Occipital lobe (tissue), 2 donors: ENCODE measurements around the gene RANBP2. TPM values are rescaled to one million over a fixed set of nuclear protein-coding genes. Genes with fewer than 3 reads are reported as not detected.
"Not testable (repeated sequence)": the region's sequence is repeated elsewhere in the genome, so short reads cannot be mapped to it uniquely, and the experiment has no call there.

ENCODE experiments used
- DNase-seq: peaks from one replicate; lab custom pipeline; 2025; lab: John Stamatoyannopoulos, UW
- total RNA-seq: library from RNA; depleted of rRNA; stranded (reverse); fragments of >200 nt; gene quantifications from one replicate; pipeline ENCODE4 v1.2.3, GENCODE V29; 2014

Gene RANBP2
- 99.8 TPM for total RNA-seq

DNA sequence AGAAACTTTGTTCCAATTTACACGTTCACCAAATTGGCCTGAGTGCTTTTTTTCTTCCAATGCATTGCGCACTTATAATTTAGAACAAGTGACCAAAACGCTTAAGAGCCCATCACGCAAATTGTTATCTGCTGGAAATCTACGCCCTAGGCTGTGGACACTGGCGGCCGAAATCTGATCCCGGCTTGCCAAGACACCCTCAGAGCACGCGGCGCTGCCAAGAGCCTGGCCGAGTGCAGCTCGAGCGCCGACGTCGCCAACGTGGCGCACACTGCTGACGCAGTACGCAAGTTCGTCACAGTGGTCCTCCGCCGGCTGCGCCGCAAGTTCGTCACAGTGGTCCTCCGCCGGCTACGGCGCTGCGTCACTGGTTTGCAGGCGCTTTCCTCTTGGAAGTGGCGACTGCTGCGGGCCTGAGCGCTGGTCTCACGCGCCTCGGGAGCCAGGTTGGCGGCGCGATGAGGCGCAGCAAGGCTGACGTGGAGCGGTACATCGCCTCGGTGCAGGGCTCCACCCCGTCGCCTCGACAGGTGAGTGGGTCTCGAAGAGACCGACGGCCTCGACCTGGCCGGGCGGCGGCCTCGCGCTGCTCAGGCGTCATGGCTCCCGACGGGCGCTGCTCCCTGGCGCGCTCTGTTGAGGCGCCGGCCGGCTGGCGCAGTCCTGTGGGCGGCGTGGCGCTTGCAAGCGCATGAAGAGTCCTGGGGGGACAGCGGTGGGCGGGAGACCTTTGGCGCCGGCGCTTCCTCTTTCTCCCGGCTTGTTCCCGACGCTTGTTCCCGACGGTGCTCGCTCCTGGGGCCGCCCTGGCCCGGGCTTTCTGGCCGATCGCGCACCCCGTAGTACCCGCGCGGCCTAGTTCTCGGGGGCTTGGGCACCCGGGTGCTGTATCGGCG is at the start of gene RANBP2:
Gene RANBP2, plus strand, starts transcription at position 334 of the 896 bp plus-strand sequence. Its CDS starts 125 bp downstream, at position 459.
- DNase-seq: peak; percentile 91

GRCh38 chr2:108670282-108670681 is 49.0 kb upstream of the RANBP2 start:
- DNase-seq: not testable (repeated sequence)

DNA sequence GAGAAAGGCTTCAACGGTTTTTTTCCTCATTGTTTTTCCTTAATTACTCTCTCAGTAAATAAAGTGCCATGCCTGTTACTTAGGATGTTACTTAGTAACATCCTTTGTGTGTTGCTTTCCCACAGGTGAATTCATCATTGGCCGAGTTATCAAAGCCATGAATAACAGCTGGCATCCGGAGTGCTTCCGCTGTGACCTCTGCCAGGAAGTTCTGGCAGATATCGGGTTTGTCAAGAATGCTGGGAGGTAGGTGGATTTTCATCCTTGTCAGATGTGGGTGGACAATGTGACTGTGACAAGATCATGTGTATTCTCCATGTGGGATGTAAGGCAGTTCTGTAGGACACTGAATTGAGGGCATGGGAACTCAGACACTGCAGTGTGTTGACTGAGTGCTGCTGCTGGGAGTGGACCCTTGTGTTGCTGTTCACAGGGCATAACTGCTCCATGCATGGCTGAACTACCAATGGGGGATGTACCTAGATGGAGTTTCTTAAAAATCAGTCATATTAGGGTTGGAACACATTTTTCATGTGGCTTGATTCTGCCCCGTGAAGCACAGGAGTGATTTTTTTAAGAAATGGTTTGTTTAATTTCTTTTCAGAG is 47.0 kb upstream of the RANBP2 start:
- not testable (repeated sequence) for DNase-seq

DNA sequence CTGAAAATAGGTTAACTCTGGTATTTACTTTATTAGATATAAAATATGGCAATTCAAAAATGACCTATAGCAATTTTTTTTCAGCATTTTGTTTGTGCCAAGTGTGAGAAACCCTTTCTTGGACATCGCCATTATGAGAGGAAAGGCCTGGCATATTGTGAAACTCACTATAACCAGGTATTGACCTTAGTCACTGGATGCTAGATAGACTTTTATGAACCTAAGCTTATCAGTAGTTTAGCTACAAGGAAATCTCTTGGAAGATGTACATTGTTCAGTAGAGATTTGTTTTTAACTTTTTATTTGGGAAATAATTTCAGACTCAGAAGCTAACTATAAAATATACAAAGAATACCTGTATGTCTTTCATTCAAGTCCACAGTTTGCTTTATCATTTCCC is 42.8 kb upstream of the RANBP2 start:
- not testable (repeated sequence) for DNase-seq

GRCh38 chr2:108677239-108677744 is 42.0 kb upstream of the RANBP2 start:
- DNase-seq: not testable (repeated sequence)

DNA sequence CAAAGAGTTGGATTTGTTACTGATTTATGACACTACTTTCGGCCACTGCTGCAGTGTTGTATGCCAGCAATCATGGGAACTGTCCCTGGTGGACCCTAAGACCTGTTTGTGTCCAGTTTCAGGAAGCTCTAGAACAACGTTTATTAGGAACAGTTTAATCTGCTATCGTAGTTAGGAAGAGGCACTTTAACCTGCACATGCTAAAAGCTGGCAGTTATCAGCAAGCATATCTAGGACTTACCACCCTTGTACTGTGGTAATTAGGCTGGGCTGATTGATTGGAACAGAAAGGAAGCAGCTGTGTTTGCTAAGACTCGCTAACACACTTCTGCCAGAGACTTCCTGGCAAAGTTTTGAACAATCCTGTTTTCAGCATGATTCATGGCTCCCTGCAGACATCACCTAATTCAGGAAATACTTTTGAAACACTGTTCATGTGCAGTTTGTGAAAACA is 41.1 kb upstream of the RANBP2 start:
- not testable (repeated sequence) for DNase-seq

GRCh38 chr2:108680805-108681204 is 38.5 kb upstream of the RANBP2 start:
- not testable (repeated sequence) for DNase-seq

DNA sequence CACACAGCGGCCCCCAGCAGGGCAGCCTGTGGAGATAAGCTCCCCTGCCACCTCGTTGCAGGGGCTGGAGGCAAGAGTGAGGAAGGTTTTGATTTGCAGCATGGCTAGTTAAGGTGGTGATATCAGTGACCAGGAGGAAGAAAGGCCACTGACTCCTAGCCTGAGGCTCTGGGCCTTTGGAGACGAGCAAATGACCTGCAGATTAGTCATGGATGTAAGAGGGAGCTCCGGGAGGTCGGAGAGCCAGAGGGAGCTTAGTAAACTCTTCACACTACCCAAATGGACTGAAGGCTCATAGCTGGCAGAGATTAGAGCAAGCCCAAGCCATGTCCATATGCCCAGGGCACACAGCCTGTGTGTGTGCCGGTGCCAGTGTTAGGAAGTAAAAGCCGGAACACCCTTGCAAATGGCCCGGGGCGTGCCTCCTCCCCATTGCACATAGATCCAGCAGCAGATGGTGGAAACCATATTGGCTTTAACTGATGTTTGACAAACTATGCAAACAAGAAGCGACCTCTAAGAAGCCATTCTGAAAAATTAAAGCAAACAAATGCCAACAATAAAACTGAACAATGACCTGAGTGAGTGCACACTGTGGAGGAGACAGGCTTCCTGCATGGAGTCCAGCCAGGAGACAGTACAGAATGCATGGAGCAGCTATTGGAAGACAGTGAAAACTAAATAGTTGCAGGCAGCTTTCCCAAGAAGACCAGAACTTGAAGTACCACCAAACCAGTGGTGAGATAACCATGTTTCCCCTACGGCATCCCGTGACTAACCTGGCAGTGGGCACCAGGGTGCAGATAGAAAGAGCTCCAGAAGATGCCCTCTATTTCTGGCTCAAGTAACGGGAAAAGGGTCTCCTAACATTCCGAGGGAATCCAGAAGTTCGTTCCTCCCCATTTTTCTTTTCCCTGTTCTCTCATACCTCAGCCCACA is 30.2 kb upstream of the RANBP2 start:
- not testable (repeated sequence) for DNase-seq

- DNase-seq: not testable (repeated sequence)
Measured at GRCh38 chr2:108690001-108690400, 29.3 kb upstream of the RANBP2 start.

DNA sequence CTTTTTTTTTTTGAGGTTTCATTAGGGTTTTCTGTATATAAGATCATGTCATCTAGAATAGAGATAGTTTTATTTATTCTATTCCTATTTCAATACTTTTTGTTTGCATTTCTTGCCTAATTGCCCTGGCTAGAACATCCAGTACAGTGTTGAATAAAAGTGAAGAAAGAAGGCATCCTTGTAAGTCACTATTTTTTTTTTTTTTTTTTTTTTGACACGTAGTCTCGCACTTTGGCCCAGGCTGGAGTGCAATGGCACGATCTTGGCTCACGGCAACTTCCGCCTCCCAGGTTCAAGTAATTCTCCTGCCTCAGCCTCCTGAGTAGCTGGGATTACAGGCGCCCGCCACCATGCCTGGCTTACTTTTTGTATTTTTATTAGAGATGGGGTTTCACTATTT is 27.8 kb upstream of the RANBP2 start:
- no peak for DNase-seq

DNA sequence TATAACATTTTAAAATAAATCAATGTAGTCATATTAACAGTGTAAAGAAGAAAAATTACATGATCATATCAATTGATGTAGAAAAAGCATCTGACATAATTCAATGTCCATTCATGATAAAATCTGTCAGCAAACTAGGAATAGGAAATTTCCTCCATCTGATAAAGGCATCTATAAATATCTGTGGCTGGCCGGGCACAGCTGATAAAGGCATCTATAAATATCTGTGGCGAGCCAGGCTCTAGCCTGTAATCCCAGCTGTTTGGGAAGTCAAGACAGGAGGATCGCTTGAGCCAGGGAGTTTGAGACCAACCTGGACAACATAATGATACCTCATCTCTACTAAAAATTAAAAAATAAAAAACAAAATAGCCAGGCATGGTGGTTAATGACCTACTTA is 18.1 kb upstream of the RANBP2 start:
- DNase-seq: no peak

GRCh38 chr2:108701806-108702205 is 17.5 kb upstream of the RANBP2 start:
- DNase-seq: no peak

GRCh38 chr2:108704871-108705270 is 14.4 kb upstream of the RANBP2 start:
- no peak for DNase-seq

- DNase-seq: no peak
Measured at GRCh38 chr2:108707300-108707699, 12.0 kb upstream of the RANBP2 start.

- DNase-seq: not testable (repeated sequence)
Measured at GRCh38 chr2:108716971-108717370, 2.3 kb upstream of the RANBP2 start.

DNA sequence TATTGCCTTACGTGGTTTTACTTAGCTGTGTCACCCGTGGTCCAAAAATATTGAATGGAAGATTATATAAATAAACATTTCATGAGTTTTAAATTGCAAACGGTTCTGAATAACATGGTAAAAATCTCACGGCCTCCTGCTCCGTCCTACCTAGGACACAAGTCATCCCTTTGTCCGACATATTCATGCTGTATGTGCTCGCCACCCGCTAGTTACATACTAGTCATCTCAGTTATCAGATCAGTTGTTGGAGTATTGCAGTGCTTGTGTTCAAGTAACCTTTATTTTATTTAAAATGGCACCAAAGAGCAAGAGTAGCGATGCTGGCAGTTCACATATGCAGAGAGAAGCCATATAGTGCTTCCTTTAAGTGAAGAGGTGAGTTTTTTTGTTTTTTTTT is 6.8 kb downstream of the RANBP2 start:
- DNase-seq: not testable (repeated sequence)

GRCh38 chr2:108734656-108735055 is 15.4 kb downstream of the RANBP2 start:
- DNase-seq: not testable (repeated sequence)

DNA sequence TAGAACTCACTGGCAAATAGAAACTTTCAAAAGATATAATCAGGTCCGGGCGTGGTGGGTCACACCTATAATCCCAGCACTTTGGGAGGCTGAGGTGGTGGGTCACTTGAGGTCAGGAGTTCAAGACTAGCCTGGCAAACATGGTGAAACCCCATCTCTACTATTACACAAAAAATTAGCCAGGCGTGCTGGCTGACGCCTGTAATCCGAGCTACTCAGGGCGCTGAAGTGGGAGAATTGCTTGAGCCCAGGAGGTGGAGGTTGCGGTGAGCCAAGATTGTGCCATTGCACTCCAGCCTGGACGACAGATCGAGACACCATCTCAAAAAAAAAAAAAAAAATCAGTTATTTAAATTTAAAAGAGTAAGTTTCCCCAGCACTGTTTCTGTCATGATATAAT is 38.7 kb downstream of the RANBP2 start:
- not testable (repeated sequence) for DNase-seq

DNA sequence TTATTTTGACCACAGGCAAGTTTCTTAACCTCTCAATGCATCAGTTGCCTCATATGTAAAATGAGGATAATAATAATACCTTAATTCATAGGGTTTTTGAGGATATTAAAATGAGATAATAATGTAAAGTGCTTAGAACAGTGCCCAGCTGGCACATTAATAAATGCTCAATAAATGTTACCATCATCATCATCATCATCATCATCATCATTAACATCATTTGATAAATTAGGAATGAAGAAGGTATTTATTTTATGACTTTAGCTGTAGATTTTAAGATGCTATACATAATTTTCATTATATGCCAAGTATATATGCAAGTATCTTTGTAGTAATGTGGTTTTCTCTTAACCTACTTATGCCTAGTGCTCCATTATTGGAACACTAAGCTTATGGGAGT is 43.3 kb downstream of the RANBP2 start:
- not testable (repeated sequence) for DNase-seq

DNA sequence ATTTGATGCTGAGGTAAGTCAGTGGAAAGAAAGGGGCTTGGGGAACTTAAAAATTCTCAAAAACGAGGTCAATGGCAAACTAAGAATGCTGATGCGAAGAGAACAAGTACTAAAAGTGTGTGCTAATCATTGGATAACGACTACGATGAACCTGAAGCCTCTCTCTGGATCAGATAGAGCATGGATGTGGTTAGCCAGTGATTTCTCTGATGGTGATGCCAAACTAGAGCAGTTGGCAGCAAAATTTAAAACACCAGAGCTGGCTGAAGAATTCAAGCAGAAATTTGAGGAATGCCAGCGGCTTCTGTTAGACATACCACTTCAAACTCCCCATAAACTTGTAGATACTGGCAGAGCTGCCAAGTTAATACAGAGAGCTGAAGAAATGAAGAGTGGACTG is 47.4 kb downstream of the RANBP2 start:
- not testable (repeated sequence) for DNase-seq

- not testable (repeated sequence) for DNase-seq
Measured at GRCh38 chr2:108767859-108768258, 48.6 kb downstream of the RANBP2 start.
